PC-9 (cell line): Measurements from ENCODE around the gene TFE3. TPM values are rescaled to one million over a fixed set of nuclear protein-coding genes. Genes with fewer than 3 reads are reported as not detected.
A peak's percentile ranks its signal among the peaks of the same experiment; 100 is the strongest.

ENCODE experiments used
- BruUV-seq: library from RNA; stranded (reverse); fragments of 400-500 nt; replicated peaks from 2 replicates; lab custom pipeline; 2021; lab: Mats Ljungman, UMichigan
- CTCF ChIA-PET: fragments of 300-600 bp; sonication (Branson Sonifier 250); formaldehyde crosslinking; loops from one replicate; lab custom pipeline; 2022; ENCODE audit warnings: antibody characterized with exemption; lab: Charles Lee
- POLR2A ChIA-PET: fragments of 300-600 bp; sonication (Branson Sonifier 250); formaldehyde crosslinking; loops from one replicate; lab custom pipeline; 2022; ENCODE audit warnings: antibody characterized with exemption; ENCODE audit not compliant: unreplicated experiment; lab: Charles Lee
- DNase-seq, 2 experiments: peaks; one replicate each; pipeline versions ENCODE4 v3.0.0 to v3.0.0-alpha.2; 2015 to 2022; ENCODE audit warnings: mixed read lengths in 1 of 2
- H2AFZ ChIP-seq: fragments of 200-600 bp; sonication (generic); 2 replicates; pipeline ENCODE4 v1.8.1; 2017; ENCODE audit warnings: antibody characterized with exemption
- H3F3A ChIP-seq: fragments of 200-600 bp; sonication (generic); 2 replicates; pipeline ENCODE4 v1.8.1; 2017; ENCODE audit warnings: antibody characterized with exemption, mild to moderate bottlenecking, low read depth; ENCODE audit not compliant: insufficient read depth
- H3K27ac ChIP-seq: fragments of 200-600 bp; sonication (generic); 2 replicates; pipeline ENCODE4 v1.6.1; 2016; ENCODE audit warnings: mixed run types
- H3K27me3 ChIP-seq: fragments of 200-600 bp; sonication (generic); 2 replicates; pipeline ENCODE4 v1.6.1; 2016; ENCODE audit warnings: low read depth, mixed run types; ENCODE audit not compliant: insufficient read depth
- H3K36me3 ChIP-seq: fragments of 200-600 bp; sonication (generic); 2 replicates; pipeline ENCODE4 v1.6.1; 2016; ENCODE audit warnings: low read depth, mixed run types
- H3K4me1 ChIP-seq: fragments of 200-600 bp; sonication (generic); replicated peaks from 2 replicates; pipeline ENCODE4 v1.6.1; 2016; ENCODE audit warnings: mixed run types; ENCODE audit not compliant: insufficient read depth
- H3K4me2 ChIP-seq: fragments of 200-600 bp; sonication (generic); 2 replicates; pipeline ENCODE4 v1.6.1; 2017; ENCODE audit warnings: mixed run types
- H3K4me3 ChIP-seq: fragments of 200-600 bp; sonication (generic); 2 replicates; pipeline ENCODE4 v1.6.1; 2016; ENCODE audit warnings: mixed run types
- H3K79me2 ChIP-seq: fragments of 200-600 bp; sonication (generic); 2 replicates; pipeline ENCODE4 v1.6.1; 2017; ENCODE audit warnings: low read depth, mixed run types
- H3K9me2 ChIP-seq: fragments of 200-600 bp; sonication (generic); 2 replicates; pipeline ENCODE4 v1.8.1; 2017; ENCODE audit warnings: mild to moderate bottlenecking; ENCODE audit not compliant: insufficient read depth
- H3K9me3 ChIP-seq: fragments of 200-600 bp; sonication (generic); 2 replicates; pipeline ENCODE4 v1.8.1; 2016; ENCODE audit warnings: low read depth; ENCODE audit not compliant: insufficient read depth
- H4K20me1 ChIP-seq: fragments of 200-600 bp; sonication (generic); 2 replicates; pipeline ENCODE4 v1.8.1; 2017; ENCODE audit not compliant: insufficient read depth
- CTCF ChIP-seq: fragments of 200-600 bp; sonication (generic); conservative IDR thresholded peaks from 2 replicates; pipeline ENCODE4 v1.6.1; 2017; ENCODE audit warnings: mixed run types, antibody characterized with exemption, mild to moderate bottlenecking, moderate library complexity
- EZH2 ChIP-seq: fragments of 200-600 bp; sonication (generic); IDR thresholded peaks from 2 replicates; pipeline ENCODE4 v1.8.0; 2017; ENCODE audit warnings: antibody characterized with exemption, low read depth
- intact Hi-C: fragments of 100-400 bp; cut with micrococcal nuclease; formaldehyde crosslinking; loops from one replicate; pipeline ENCODE4 v1.10.0; 2022; ENCODE audit not compliant: unreplicated experiment
- total RNA-seq: library from RNA; stranded (reverse); gene quantifications from 2 replicates; pipeline ENCODE4 v1.2.3, GENCODE V29; 2021

TFE3 gene
- total RNA-seq, 1 experiment from 2014 or later = 33.7 TPM

GRCh38 chrX:49029876-49030275 is 13.3 kb downstream of the TFE3 start:
- ChIA-PET CTCF (no interaction called here), POLR2A (no interaction called here)
- H3K4me2 ChIP-seq = no peak overlapping the region
- no peaks in the 10 kb centered on the region for H3K79me2 ChIP-seq
- H3K9me2 ChIP-seq = no peaks in the 10 kb centered on the region
- no TSS peak for BruUV-seq
- H3K4me1 ChIP-seq = no peaks in the 10 kb centered on the region
- H3K27me3 ChIP-seq = no peaks in the 10 kb centered on the region
- intact Hi-C loops = no loop called here
- H3K27ac ChIP-seq = no peak overlapping the region
- H3K9me3 ChIP-seq = no peaks in the 10 kb centered on the region
- no peaks in the 10 kb centered on the region for H3F3A ChIP-seq
- peak in 1 of 2 experiments; percentile 45 for DNase-seq
- no peaks in the 10 kb centered on the region for H3K36me3 ChIP-seq
- no peak overlapping the region for H3K4me3 ChIP-seq
- no peak for TF ChIP-seq EZH2
- no peak for TF ChIP-seq CTCF
- H2AFZ ChIP-seq = no peak overlapping the region
- no peaks in the 10 kb centered on the region for H4K20me1 ChIP-seq

- CTCF ChIA-PET = no interaction called here
- no TSS peak for BruUV-seq
- no peak overlapping the region for H3K4me2 ChIP-seq
- TF ChIP-seq CTCF (no peak), EZH2 (no peak)
- no peak overlapping the region for H3K4me3 ChIP-seq
- H3F3A ChIP-seq = no peaks in the 10 kb centered on the region
- DNase-seq = no peak
- H3K27me3 ChIP-seq = no peaks in the 10 kb centered on the region
- H3K9me3 ChIP-seq = no peaks in the 10 kb centered on the region
- no peaks in the 10 kb centered on the region for H3K36me3 ChIP-seq
- POLR2A ChIA-PET = no interaction called here
- intact Hi-C loops = no loop called here
- H3K9me2 ChIP-seq = no peaks in the 10 kb centered on the region
- no peak overlapping the region for H2AFZ ChIP-seq
- H4K20me1 ChIP-seq = no peaks in the 10 kb centered on the region
- H3K79me2 ChIP-seq = no peaks in the 10 kb centered on the region
- H3K27ac ChIP-seq = no peak overlapping the region
- H3K4me1 ChIP-seq = no peaks in the 10 kb centered on the region
These were observed 23.4 kb downstream of the TFE3 start for GRCh38 chrX:49019599-49020249.

GRCh38 chrX:49019050-49019449 is 24.1 kb downstream of the TFE3 start:
- no peaks in the 10 kb centered on the region for H3K4me1 ChIP-seq
- H3K4me2 ChIP-seq = no peak overlapping the region
- H3K9me2 ChIP-seq = no peaks in the 10 kb centered on the region
- ChIA-PET CTCF (no interaction called here), POLR2A (no interaction called here)
- no peaks in the 10 kb centered on the region for H3K9me3 ChIP-seq
- no peaks in the 10 kb centered on the region for H4K20me1 ChIP-seq
- no peak overlapping the region for H3K27ac ChIP-seq
- no TSS peak for BruUV-seq
- H3F3A ChIP-seq = no peaks in the 10 kb centered on the region
- no peaks in the 10 kb centered on the region for H3K27me3 ChIP-seq
- H3K4me3 ChIP-seq = no peak overlapping the region
- no peaks in the 10 kb centered on the region for H3K36me3 ChIP-seq
- no peak for DNase-seq
- H2AFZ ChIP-seq = no peak overlapping the region
- intact Hi-C loops = no loop called here
- TF ChIP-seq EZH2 (no peak), CTCF (no peak)
- no peaks in the 10 kb centered on the region for H3K79me2 ChIP-seq
